WTC11 (cell line): Measurements from ENCODE around the gene IL1RAPL2. TPM values are rescaled to one million over a fixed set of nuclear protein-coding genes. Genes with fewer than 3 reads are reported as not detected.

ENCODE experiments used
- ATAC-seq: fragments of 200-7000 bp; cut with Tn5 transposase; 2 replicates; pipeline ENCODE4 v1.10.0; 2021; ENCODE audit warnings: mild to moderate bottlenecking, moderate library complexity
- CTCF ChIA-PET: fragments of 300-600 bp; sonication (Branson Sonifier 250); formaldehyde crosslinking; loops from one replicate; lab custom pipeline; 2021; ENCODE audit warnings: antibody characterized with exemption; lab: Charles Lee
- POLR2A ChIA-PET: fragments of 350-600 bp; sonication (Branson Sonifier 250); formaldehyde crosslinking; loops from one replicate; lab custom pipeline; 2021; ENCODE audit warnings: antibody characterized with exemption; lab: Charles Lee
- DNase-seq: peaks from one replicate; pipeline ENCODE4 v3.0.0; 2021; ENCODE audit warnings: low spot score
- H3K27ac Mint-ChIP-seq: 2 replicates; pipeline ENCODE4 v1.8.0; 2021; ENCODE audit warnings: mixed read lengths
- H3K27me3 Mint-ChIP-seq: 2 replicates; pipeline ENCODE4 v1.8.0; 2021; ENCODE audit warnings: low read depth, mild to moderate bottlenecking, moderate library complexity, mixed read lengths
- H3K36me3 Mint-ChIP-seq: 2 replicates; pipeline ENCODE4 v1.8.0; 2021; ENCODE audit warnings: mixed read lengths
- H3K4me1 Mint-ChIP-seq: 2 replicates; pipeline ENCODE4 v1.8.0; 2022; ENCODE audit warnings: mixed read lengths
- H3K4me3 Mint-ChIP-seq: 2 replicates; pipeline ENCODE4 v1.8.0; 2021; ENCODE audit warnings: mild to moderate bottlenecking, moderate library complexity, mixed read lengths
- H3K9me3 Mint-ChIP-seq: 2 replicates; pipeline ENCODE4 v1.8.0; 2021; ENCODE audit warnings: mixed read lengths
- CDX4 ChIP-seq: fragments of 250-450 bp; sonication (Bioruptor Pico); IDR thresholded peaks from 2 replicates; pipeline ENCODE4 v1.9.0; 2021; ENCODE audit warnings: moderate library complexity, mild to moderate bottlenecking, inconsistent platforms, borderline replicate concordance
- FOXP4 ChIP-seq: sonication (generic); formaldehyde crosslinking; IDR thresholded peaks from 2 replicates; pipeline ENCODE4 v1.8.0; 2022; ENCODE audit warnings: mild to moderate bottlenecking, missing genetic modification reagents
- GTF2I ChIP-seq: fragments of 250-450 bp; sonication (Bioruptor Pico); conservative IDR thresholded peaks from 2 replicates; pipeline ENCODE4 v1.4.0; 2021; ENCODE audit warnings: mild to moderate bottlenecking
- IRF1 ChIP-seq: sonication (generic); formaldehyde crosslinking; IDR thresholded peaks from 2 replicates; pipeline ENCODE4 v1.8.0; 2023; ENCODE audit warnings: missing genetic modification reagents
- IRF2 ChIP-seq: sonication (generic); formaldehyde crosslinking; IDR thresholded peaks from 2 replicates; pipeline ENCODE4 v1.8.0; 2022; ENCODE audit warnings: low read depth, missing genetic modification reagents, borderline replicate concordance
- MYBL2 ChIP-seq: sonication (generic); formaldehyde crosslinking; IDR thresholded peaks from 2 replicates; pipeline ENCODE4 v1.8.1; 2023; ENCODE audit warnings: mild to moderate bottlenecking, moderate library complexity, missing genetic modification reagents
- NFATC4 ChIP-seq: fragments of 250-450 bp; sonication (Bioruptor Pico); IDR thresholded peaks from 2 replicates; pipeline ENCODE4 v1.9.0; 2021; ENCODE audit warnings: mild to moderate bottlenecking
- ZBTB43 ChIP-seq: sonication (generic); formaldehyde crosslinking; IDR thresholded peaks from 2 replicates; pipeline ENCODE4 v1.8.1; 2023; ENCODE audit warnings: mild to moderate bottlenecking, missing genetic modification reagents
- ZNF138 ChIP-seq: sonication (generic); formaldehyde crosslinking; conservative IDR thresholded peaks from 2 replicates; pipeline ENCODE4 v1.8.1; 2022; ENCODE audit warnings: mild to moderate bottlenecking, moderate library complexity, missing genetic modification reagents
- ZNF219 ChIP-seq: sonication (generic); formaldehyde crosslinking; IDR thresholded peaks from 2 replicates; pipeline ENCODE4 v1.8.0; 2023; ENCODE audit warnings: missing genetic modification reagents, mild to moderate bottlenecking, borderline replicate concordance
- ZNF423 ChIP-seq: fragments of 250-450 bp; sonication (Bioruptor Pico); IDR thresholded peaks from 2 replicates; pipeline ENCODE4 v2.1.2; 2022; ENCODE audit warnings: mild to moderate bottlenecking, moderate library complexity
- ZNF425 ChIP-seq: fragments of 250-450 bp; sonication (Bioruptor Pico); conservative IDR thresholded peaks from 2 replicates; pipeline ENCODE4 v1.9.0; 2021; ENCODE audit warnings: mild to moderate bottlenecking
- total RNA-seq: library from RNA; stranded (reverse); gene quantifications from 3 replicates; pipeline ENCODE4 v1.2.3, GENCODE V29; 2021
- TF ChIP-seq, protein P1 (sequence below): sonication (generic); formaldehyde crosslinking; conservative IDR thresholded peaks from 2 replicates; pipeline ENCODE4 v1.8.1; 2022; ENCODE audit warnings: mild to moderate bottlenecking, missing genetic modification reagents
- TF ChIP-seq, protein P2 (sequence below): fragments of 250-450 bp; sonication (Bioruptor Pico); IDR thresholded peaks from 2 replicates; pipeline ENCODE4 v1.9.0; 2021; ENCODE audit warnings: mild to moderate bottlenecking
- TF ChIP-seq, protein P3 (sequence below): sonication (generic); formaldehyde crosslinking; IDR thresholded peaks from 2 replicates; pipeline ENCODE4 v1.8.1; 2022; ENCODE audit warnings: missing genetic modification reagents, borderline replicate concordance
- TF ChIP-seq, protein P4 (sequence below): sonication (generic); formaldehyde crosslinking; IDR thresholded peaks from 2 replicates; pipeline ENCODE4 v1.8.1; 2023; ENCODE audit warnings: mild to moderate bottlenecking, missing genetic modification reagents
- TF ChIP-seq, protein P5 (sequence below): sonication (generic); formaldehyde crosslinking; IDR thresholded peaks from 2 replicates; pipeline ENCODE4 v1.8.1; 2022; ENCODE audit warnings: low read depth, missing genetic modification reagents, borderline replicate concordance
- TF ChIP-seq, protein P6 (sequence below): fragments of 200-600 bp; IDR thresholded peaks from 2 replicates; pipeline ENCODE4 v1.8.0; 2022; ENCODE audit warnings: antibody characterized with exemption
- TF ChIP-seq, protein P7 (sequence below): fragments of 250-450 bp; sonication (Bioruptor Pico); IDR thresholded peaks from 2 replicates; pipeline ENCODE4 v1.9.0; 2021; ENCODE audit warnings: mild to moderate bottlenecking

IL1RAPL2 gene
- total RNA-seq, 1 experiment from 2014 or later, result 0.09 TPM

- CTCF ChIA-PET, result no interaction called here
- ATAC-seq, result no peak
- TF ChIP-seq GTF2I (CRISPR knock-in tag), result no peak
- TF ChIP-seq CDX4, result no peak
- no peak for TF ChIP-seq ZNF219 (CRISPR knock-in tag)
- TF ChIP-seq, protein P1, sequence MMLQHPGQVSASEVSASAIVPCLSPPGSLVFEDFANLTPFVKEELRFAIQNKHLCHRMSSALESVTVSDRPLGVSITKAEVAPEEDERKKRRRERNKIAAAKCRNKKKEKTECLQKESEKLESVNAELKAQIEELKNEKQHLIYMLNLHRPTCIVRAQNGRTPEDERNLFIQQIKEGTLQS (CRISPR knock-in tag), result no peak
- TF ChIP-seq MYBL2 (CRISPR knock-in tag), result no peak
- TF ChIP-seq ZNF138, result no peak
- TF ChIP-seq FOXP4 (CRISPR knock-in tag), result no peak
- TF ChIP-seq, protein P2, sequence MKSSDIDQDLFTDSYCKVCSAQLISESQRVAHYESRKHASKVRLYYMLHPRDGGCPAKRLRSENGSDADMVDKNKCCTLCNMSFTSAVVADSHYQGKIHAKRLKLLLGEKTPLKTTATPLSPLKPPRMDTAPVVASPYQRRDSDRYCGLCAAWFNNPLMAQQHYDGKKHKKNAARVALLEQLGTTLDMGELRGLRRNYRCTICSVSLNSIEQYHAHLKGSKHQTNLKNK (CRISPR knock-in tag), result no peak
- TF ChIP-seq ZNF423 (CRISPR knock-in tag), result no peak
- TF ChIP-seq IRF2, result no peak
- TF ChIP-seq, protein P3, sequence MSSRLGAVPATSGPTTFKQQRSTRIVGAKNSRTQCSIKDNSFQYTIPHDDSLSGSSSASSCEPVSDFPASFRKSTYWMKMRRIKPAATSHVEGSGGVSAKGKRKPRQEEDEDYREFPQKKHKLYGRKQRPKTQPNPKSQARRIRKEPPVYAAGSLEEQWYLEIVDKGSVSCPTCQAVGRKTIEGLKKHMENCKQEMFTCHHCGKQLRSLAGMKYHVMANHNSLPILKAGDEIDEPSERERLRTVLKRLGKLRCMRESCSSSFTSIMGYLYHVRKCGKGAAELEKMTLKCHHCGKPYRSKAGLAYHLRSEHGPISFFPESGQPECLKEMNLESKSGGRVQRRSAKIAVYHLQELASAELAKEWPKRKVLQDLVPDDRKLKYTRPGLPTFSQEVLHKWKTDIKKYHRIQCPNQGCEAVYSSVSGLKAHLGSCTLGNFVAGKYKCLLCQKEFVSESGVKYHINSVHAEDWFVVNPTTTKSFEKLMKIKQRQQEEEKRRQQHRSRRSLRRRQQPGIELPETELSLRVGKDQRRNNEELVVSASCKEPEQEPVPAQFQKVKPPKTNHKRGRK (CRISPR knock-in tag), result no peak
- TF ChIP-seq, protein P4, sequence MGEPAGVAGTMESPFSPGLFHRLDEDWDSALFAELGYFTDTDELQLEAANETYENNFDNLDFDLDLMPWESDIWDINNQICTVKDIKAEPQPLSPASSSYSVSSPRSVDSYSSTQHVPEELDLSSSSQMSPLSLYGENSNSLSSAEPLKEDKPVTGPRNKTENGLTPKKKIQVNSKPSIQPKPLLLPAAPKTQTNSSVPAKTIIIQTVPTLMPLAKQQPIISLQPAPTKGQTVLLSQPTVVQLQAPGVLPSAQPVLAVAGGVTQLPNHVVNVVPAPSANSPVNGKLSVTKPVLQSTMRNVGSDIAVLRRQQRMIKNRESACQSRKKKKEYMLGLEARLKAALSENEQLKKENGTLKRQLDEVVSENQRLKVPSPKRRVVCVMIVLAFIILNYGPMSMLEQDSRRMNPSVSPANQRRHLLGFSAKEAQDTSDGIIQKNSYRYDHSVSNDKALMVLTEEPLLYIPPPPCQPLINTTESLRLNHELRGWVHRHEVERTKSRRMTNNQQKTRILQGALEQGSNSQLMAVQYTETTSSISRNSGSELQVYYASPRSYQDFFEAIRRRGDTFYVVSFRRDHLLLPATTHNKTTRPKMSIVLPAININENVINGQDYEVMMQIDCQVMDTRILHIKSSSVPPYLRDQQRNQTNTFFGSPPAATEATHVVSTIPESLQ (CRISPR knock-in tag), result no peak
- TF ChIP-seq ZBTB43 (CRISPR knock-in tag), result no peak
- TF ChIP-seq, protein P5, sequence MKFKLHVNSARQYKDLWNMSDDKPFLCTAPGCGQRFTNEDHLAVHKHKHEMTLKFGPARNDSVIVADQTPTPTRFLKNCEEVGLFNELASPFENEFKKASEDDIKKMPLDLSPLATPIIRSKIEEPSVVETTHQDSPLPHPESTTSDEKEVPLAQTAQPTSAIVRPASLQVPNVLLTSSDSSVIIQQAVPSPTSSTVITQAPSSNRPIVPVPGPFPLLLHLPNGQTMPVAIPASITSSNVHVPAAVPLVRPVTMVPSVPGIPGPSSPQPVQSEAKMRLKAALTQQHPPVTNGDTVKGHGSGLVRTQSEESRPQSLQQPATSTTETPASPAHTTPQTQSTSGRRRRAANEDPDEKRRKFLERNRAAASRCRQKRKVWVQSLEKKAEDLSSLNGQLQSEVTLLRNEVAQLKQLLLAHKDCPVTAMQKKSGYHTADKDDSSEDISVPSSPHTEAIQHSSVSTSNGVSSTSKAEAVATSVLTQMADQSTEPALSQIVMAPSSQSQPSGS (CRISPR knock-in tag), result no peak
- TF ChIP-seq, protein P6, sequence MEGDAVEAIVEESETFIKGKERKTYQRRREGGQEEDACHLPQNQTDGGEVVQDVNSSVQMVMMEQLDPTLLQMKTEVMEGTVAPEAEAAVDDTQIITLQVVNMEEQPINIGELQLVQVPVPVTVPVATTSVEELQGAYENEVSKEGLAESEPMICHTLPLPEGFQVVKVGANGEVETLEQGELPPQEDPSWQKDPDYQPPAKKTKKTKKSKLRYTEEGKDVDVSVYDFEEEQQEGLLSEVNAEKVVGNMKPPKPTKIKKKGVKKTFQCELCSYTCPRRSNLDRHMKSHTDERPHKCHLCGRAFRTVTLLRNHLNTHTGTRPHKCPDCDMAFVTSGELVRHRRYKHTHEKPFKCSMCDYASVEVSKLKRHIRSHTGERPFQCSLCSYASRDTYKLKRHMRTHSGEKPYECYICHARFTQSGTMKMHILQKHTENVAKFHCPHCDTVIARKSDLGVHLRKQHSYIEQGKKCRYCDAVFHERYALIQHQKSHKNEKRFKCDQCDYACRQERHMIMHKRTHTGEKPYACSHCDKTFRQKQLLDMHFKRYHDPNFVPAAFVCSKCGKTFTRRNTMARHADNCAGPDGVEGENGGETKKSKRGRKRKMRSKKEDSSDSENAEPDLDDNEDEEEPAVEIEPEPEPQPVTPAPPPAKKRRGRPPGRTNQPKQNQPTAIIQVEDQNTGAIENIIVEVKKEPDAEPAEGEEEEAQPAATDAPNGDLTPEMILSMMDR, result no peak
- TF ChIP-seq, protein P7, sequence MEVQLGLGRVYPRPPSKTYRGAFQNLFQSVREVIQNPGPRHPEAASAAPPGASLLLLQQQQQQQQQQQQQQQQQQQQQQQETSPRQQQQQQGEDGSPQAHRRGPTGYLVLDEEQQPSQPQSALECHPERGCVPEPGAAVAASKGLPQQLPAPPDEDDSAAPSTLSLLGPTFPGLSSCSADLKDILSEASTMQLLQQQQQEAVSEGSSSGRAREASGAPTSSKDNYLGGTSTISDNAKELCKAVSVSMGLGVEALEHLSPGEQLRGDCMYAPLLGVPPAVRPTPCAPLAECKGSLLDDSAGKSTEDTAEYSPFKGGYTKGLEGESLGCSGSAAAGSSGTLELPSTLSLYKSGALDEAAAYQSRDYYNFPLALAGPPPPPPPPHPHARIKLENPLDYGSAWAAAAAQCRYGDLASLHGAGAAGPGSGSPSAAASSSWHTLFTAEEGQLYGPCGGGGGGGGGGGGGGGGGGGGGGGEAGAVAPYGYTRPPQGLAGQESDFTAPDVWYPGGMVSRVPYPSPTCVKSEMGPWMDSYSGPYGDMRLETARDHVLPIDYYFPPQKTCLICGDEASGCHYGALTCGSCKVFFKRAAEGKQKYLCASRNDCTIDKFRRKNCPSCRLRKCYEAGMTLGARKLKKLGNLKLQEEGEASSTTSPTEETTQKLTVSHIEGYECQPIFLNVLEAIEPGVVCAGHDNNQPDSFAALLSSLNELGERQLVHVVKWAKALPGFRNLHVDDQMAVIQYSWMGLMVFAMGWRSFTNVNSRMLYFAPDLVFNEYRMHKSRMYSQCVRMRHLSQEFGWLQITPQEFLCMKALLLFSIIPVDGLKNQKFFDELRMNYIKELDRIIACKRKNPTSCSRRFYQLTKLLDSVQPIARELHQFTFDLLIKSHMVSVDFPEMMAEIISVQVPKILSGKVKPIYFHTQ (CRISPR knock-in tag), result no peak
- TF ChIP-seq NFATC4 (CRISPR knock-in tag), result no peak
- TF ChIP-seq ZNF425 (CRISPR knock-in tag), result no peak
- TF ChIP-seq IRF1, result no peak
- TF ChIP-seq, all 79 proteins: peak for 0
- Mint-ChIP-seq H3K4me3 (no peak overlapping the region), H3K27me3 (peaks cover 7% of the 10 kb centered on the region; the same call in 1 of the 2 replicates), H3K9me3 (no peaks in the 10 kb centered on the region), H3K36me3 (no peaks in the 10 kb centered on the region), H3K27ac (no peak overlapping the region), H3K4me1 (peaks cover 28% of the 10 kb centered on the region)
- POLR2A ChIA-PET, result no interaction called here
- DNase-seq, result no peak
Observed at GRCh38 chrX:105816517-105816916, 1250.5 kb downstream of the IL1RAPL2 start.
